Measurements from ENCODE around the gene ALK.
A peak's percentile ranks its signal among the peaks of the same experiment; 100 is the strongest.

ALK gene

GRCh38 chr2:29218550-29219125, 702.7 kb downstream of the ALK start:
- no peak overlapping the region for H2AFZ ChIP-seq (ENCODE audit: low read length)
- no peak overlapping the region for H3K14ac ChIP-seq (ENCODE audit: low read length)
- peaks cover 0 to 2% (median 0%) of the 10 kb centered on the region in 3 experiments for H3K27me3 ChIP-seq (ENCODE audit: control insufficient read depth in 3 of 3, insufficient read depth in 3 of 3, low read depth in 1 of 3, low read length in 3 of 3)
- no peak overlapping the region for H3K4me2 ChIP-seq (ENCODE audit: insufficient read depth, low read length, poor library complexity, severe bottlenecking)
- peaks cover 0 to 49% of the 10 kb centered on the region in 2 donors for H3K36me3 ChIP-seq (replicated peaks in 1 of 2; ENCODE audit: control insufficient read depth in 2 of 2, insufficient read depth in 2 of 2, low read length in 2 of 2)
- H3K9me3 ChIP-seq (replicated peaks in 1 of 2; ENCODE audit: control insufficient read depth in 2 of 2, insufficient read depth in 1 of 2, low read depth in 1 of 2, low read length in 2 of 2), result peaks cover 0 to 2% of the 10 kb centered on the region in 2 donors
- H3K4ac ChIP-seq (ENCODE audit: low read length), result no peak overlapping the region
- H4K91ac ChIP-seq (ENCODE audit: low read depth, low read length, poor library complexity), result no peak overlapping the region
- H3K18ac ChIP-seq (ENCODE audit: low read length), result no peak overlapping the region
- no peaks in the 10 kb centered on the region for H3K79me1 ChIP-seq (ENCODE audit: low read depth, low read length)
- H3K9ac ChIP-seq (ENCODE audit: low read depth, low read length, poor library complexity), result no peak overlapping the region
- H3K27ac ChIP-seq (replicated peaks; ENCODE audit: low read length), result no peak overlapping the region
- no peak overlapping the region for H2BK120ac ChIP-seq (ENCODE audit: low read depth, low read length)
- no peak overlapping the region for H3K4me3 ChIP-seq (ENCODE audit: low read length in 2 of 2)
- no peak for DNase-seq (ENCODE audit: low spot score)
- H3K23ac ChIP-seq (ENCODE audit: low read depth, low read length, poor library complexity), result no peak overlapping the region
- H4K8ac ChIP-seq (ENCODE audit: low read depth, low read length), result no peak overlapping the region
- no peak overlapping the region for H2BK12ac ChIP-seq (ENCODE audit: low read length)
- H3K4me1 ChIP-seq (ENCODE audit: control insufficient read depth in 2 of 2, insufficient read depth in 1 of 2, low read depth in 1 of 2, low read length in 2 of 2), result peaks cover 3 to 4% of the 10 kb centered on the region in 2 donors
- H2BK15ac ChIP-seq (ENCODE audit: low read length), result no peak overlapping the region
- WGBS, 2 donors (ENCODE audit: extremely low coverage in 2 of 2, insufficient read length in 2 of 2, insufficient replicate concordance in 1 of 2), result no CpG with 5 or more reads among the region's 4 CpGs
- H2AK5ac ChIP-seq (ENCODE audit: low read depth, low read length), result no peak overlapping the region
- H2BK5ac ChIP-seq (ENCODE audit: low read length), result no peak overlapping the region

DNA sequence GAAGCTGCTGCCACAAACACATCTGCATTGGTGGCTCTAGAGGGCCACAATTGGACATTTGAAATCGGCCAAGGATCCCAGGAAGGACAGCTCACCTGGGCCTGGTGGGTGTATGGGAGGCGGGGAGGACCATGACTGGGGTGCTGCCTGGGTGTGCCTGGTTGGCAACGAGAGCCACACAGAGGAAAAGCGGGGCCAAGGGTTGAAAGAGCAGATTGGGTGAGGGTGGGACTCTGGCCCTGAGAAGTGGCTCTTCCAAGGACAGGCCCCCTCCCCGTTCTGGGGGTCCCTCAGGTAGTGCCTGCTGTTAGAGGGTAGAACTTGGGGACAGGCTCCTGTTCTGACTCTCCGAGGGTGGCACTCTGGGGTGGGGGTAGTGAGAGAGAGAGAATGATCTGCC, 703.3 kb downstream of the ALK start:
- no peak for DNase-seq (ENCODE audit: low spot score)
- peaks cover 0 to 2% (median 0%) of the 10 kb centered on the region in 3 experiments for H3K27me3 ChIP-seq (ENCODE audit: control insufficient read depth in 3 of 3, insufficient read depth in 3 of 3, low read depth in 1 of 3, low read length in 3 of 3)

DNA sequence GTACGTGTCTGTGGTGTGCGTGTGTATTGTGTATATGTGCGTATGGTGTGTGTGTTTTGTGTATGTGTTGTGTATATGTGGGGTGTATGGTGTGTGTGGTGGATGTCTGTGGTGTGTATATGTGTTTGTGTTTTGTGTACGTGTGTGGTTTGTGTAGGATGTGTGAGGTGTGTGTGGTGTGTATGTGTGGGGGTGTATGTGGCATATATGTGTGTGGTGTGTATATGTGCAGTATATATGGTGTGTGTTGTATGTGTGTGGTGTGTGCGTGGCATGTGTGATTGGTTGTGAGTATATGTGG, 704.8 kb downstream of the ALK start:
- H2BK120ac ChIP-seq (ENCODE audit: low read depth, low read length), result no peak overlapping the region
- 100% methylated on average over 3 to 5 of the region's 5 CpGs for WGBS, 2 donors (ENCODE audit: extremely low coverage in 2 of 2, insufficient read length in 2 of 2, insufficient replicate concordance in 1 of 2)
- peaks cover 3 to 4% of the 10 kb centered on the region in 2 donors for H3K4me1 ChIP-seq (ENCODE audit: control insufficient read depth in 2 of 2, insufficient read depth in 1 of 2, low read depth in 1 of 2, low read length in 2 of 2)
- H3K4me2 ChIP-seq (ENCODE audit: insufficient read depth, low read length, poor library complexity, severe bottlenecking), result no peak overlapping the region
- no peak overlapping the region for H2BK12ac ChIP-seq (ENCODE audit: low read length)
- H3K18ac ChIP-seq (ENCODE audit: low read length), result peak overlapping the region; percentile 15
- no peak overlapping the region for H2AK5ac ChIP-seq (ENCODE audit: low read depth, low read length)
- no peak overlapping the region for H4K8ac ChIP-seq (ENCODE audit: low read depth, low read length)
- no peak overlapping the region for H2BK15ac ChIP-seq (ENCODE audit: low read length)
- no peak for DNase-seq (ENCODE audit: low spot score)
- no peak overlapping the region for H2BK5ac ChIP-seq (ENCODE audit: low read length)
- H3K27me3 ChIP-seq (ENCODE audit: control insufficient read depth in 3 of 3, insufficient read depth in 3 of 3, low read depth in 1 of 3, low read length in 3 of 3), result peaks cover 0 to 2% (median 0%) of the 10 kb centered on the region in 3 experiments
- H3K27ac ChIP-seq (replicated peaks; ENCODE audit: low read length), result no peak overlapping the region
- H3K9me3 ChIP-seq (replicated peaks in 1 of 2; ENCODE audit: control insufficient read depth in 2 of 2, insufficient read depth in 1 of 2, low read depth in 1 of 2, low read length in 2 of 2), result peaks cover 0 to 2% of the 10 kb centered on the region in 2 donors
- no peak overlapping the region for H3K14ac ChIP-seq (ENCODE audit: low read length)
- H3K4ac ChIP-seq (ENCODE audit: low read length), result no peak overlapping the region
- H3K36me3 ChIP-seq (replicated peaks in 1 of 2; ENCODE audit: control insufficient read depth in 2 of 2, insufficient read depth in 2 of 2, low read length in 2 of 2), result peaks cover 0 to 38% of the 10 kb centered on the region in 2 donors
- no peaks in the 10 kb centered on the region for H3K79me1 ChIP-seq (ENCODE audit: low read depth, low read length)
- no peak overlapping the region for H3K23ac ChIP-seq (ENCODE audit: low read depth, low read length, poor library complexity)
- H3K9ac ChIP-seq (ENCODE audit: low read depth, low read length, poor library complexity), result no peak overlapping the region
- H4K91ac ChIP-seq (ENCODE audit: low read depth, low read length, poor library complexity), result no peak overlapping the region
- H3K4me3 ChIP-seq (ENCODE audit: low read length in 2 of 2), result peak overlapping the region in 1 of 2 donors; percentile 54
- no peak overlapping the region for H2AFZ ChIP-seq (ENCODE audit: low read length)

More for the DNA sequence above, 703.3 kb downstream of the ALK start:
- no peak overlapping the region for H2BK15ac ChIP-seq (ENCODE audit: low read length)
- no peak overlapping the region for H2BK12ac ChIP-seq (ENCODE audit: low read length)
- no peak overlapping the region for H2AFZ ChIP-seq (ENCODE audit: low read length)
- H2BK5ac ChIP-seq (ENCODE audit: low read length), result no peak overlapping the region
- no peak overlapping the region for H2AK5ac ChIP-seq (ENCODE audit: low read depth, low read length)
- no peak overlapping the region for H3K14ac ChIP-seq (ENCODE audit: low read length)
- H3K79me1 ChIP-seq (ENCODE audit: low read depth, low read length), result no peaks in the 10 kb centered on the region
- no peak overlapping the region for H3K4ac ChIP-seq (ENCODE audit: low read length)
- peak overlapping the region; percentile 35 for H3K18ac ChIP-seq (ENCODE audit: low read length)
- no peak overlapping the region for H4K8ac ChIP-seq (ENCODE audit: low read depth, low read length)
- H4K91ac ChIP-seq (ENCODE audit: low read depth, low read length, poor library complexity), result no peak overlapping the region
- H3K27ac ChIP-seq (replicated peaks; ENCODE audit: low read length), result no peak overlapping the region
- no peak overlapping the region for H3K23ac ChIP-seq (ENCODE audit: low read depth, low read length, poor library complexity)
- WGBS, 2 donors (ENCODE audit: extremely low coverage in 2 of 2, insufficient read length in 2 of 2, insufficient replicate concordance in 1 of 2), result no CpG with 5 or more reads among the region's 6 CpGs
- H3K9me3 ChIP-seq (replicated peaks in 1 of 2; ENCODE audit: control insufficient read depth in 2 of 2, insufficient read depth in 1 of 2, low read depth in 1 of 2, low read length in 2 of 2), result peaks cover 0 to 2% of the 10 kb centered on the region in 2 donors
- no peak overlapping the region for H3K4me2 ChIP-seq (ENCODE audit: insufficient read depth, low read length, poor library complexity, severe bottlenecking)
- no peak overlapping the region for H2BK120ac ChIP-seq (ENCODE audit: low read depth, low read length)
- no peak overlapping the region for H3K9ac ChIP-seq (ENCODE audit: low read depth, low read length, poor library complexity)
- peaks cover 0 to 49% of the 10 kb centered on the region in 2 donors for H3K36me3 ChIP-seq (replicated peaks in 1 of 2; ENCODE audit: control insufficient read depth in 2 of 2, insufficient read depth in 2 of 2, low read length in 2 of 2)
- peaks cover 3 to 4% of the 10 kb centered on the region in 2 donors for H3K4me1 ChIP-seq (ENCODE audit: control insufficient read depth in 2 of 2, insufficient read depth in 1 of 2, low read depth in 1 of 2, low read length in 2 of 2)
- no peak overlapping the region for H3K4me3 ChIP-seq (ENCODE audit: low read length in 2 of 2)

GRCh38 chr2:29215739-29216608, 705.4 kb downstream of the ALK start:
- peak overlapping the region; percentile 15 for H3K18ac ChIP-seq (ENCODE audit: low read length)
- no peak overlapping the region for H3K27ac ChIP-seq (replicated peaks; ENCODE audit: low read length)
- H3K4me1 ChIP-seq (ENCODE audit: control insufficient read depth in 2 of 2, insufficient read depth in 1 of 2, low read depth in 1 of 2, low read length in 2 of 2), result peaks cover 3 to 4% of the 10 kb centered on the region in 2 donors
- no peak overlapping the region for H3K9ac ChIP-seq (ENCODE audit: low read depth, low read length, poor library complexity)
- H2BK12ac ChIP-seq (ENCODE audit: low read length), result no peak overlapping the region
- no peak overlapping the region for H3K4me2 ChIP-seq (ENCODE audit: insufficient read depth, low read length, poor library complexity, severe bottlenecking)
- no peak overlapping the region for H4K8ac ChIP-seq (ENCODE audit: low read depth, low read length)
- H2BK120ac ChIP-seq (ENCODE audit: low read depth, low read length), result no peak overlapping the region
- H3K4ac ChIP-seq (ENCODE audit: low read length), result no peak overlapping the region
- H2AFZ ChIP-seq (ENCODE audit: low read length), result no peak overlapping the region
- H2BK15ac ChIP-seq (ENCODE audit: low read length), result no peak overlapping the region
- no peak overlapping the region for H2BK5ac ChIP-seq (ENCODE audit: low read length)
- no peak for DNase-seq (ENCODE audit: low spot score)
- no peak overlapping the region for H3K14ac ChIP-seq (ENCODE audit: low read length)
- no peak overlapping the region for H2AK5ac ChIP-seq (ENCODE audit: low read depth, low read length)
- H3K9me3 ChIP-seq (replicated peaks in 1 of 2; ENCODE audit: control insufficient read depth in 2 of 2, insufficient read depth in 1 of 2, low read depth in 1 of 2, low read length in 2 of 2), result peaks cover 0 to 2% of the 10 kb centered on the region in 2 donors
- peak overlapping the region in 1 of 2 donors; percentile 54 for H3K4me3 ChIP-seq (ENCODE audit: low read length in 2 of 2)
- no peaks in the 10 kb centered on the region for H3K79me1 ChIP-seq (ENCODE audit: low read depth, low read length)
- H3K36me3 ChIP-seq (replicated peaks in 1 of 2; ENCODE audit: control insufficient read depth in 2 of 2, insufficient read depth in 2 of 2, low read length in 2 of 2), result peaks cover 0 to 33% of the 10 kb centered on the region in 2 donors
- WGBS, 2 donors (ENCODE audit: extremely low coverage in 2 of 2, insufficient read length in 2 of 2, insufficient replicate concordance in 1 of 2), result no CpG with 5 or more reads among the region's 20 CpGs
- H4K91ac ChIP-seq (ENCODE audit: low read depth, low read length, poor library complexity), result no peak overlapping the region
- peaks cover 0 to 2% (median 0%) of the 10 kb centered on the region in 3 experiments for H3K27me3 ChIP-seq (ENCODE audit: control insufficient read depth in 3 of 3, insufficient read depth in 3 of 3, low read depth in 1 of 3, low read length in 3 of 3)
- no peak overlapping the region for H3K23ac ChIP-seq (ENCODE audit: low read depth, low read length, poor library complexity)

Measured in neuronal stem cell (in vitro differentiated cells).